ENCODE data around the gene PKIB. TPM values are rescaled to one million over a fixed set of nuclear protein-coding genes. Genes with fewer than 3 reads are reported as not detected.
"Not testable (repeated sequence)": the region's sequence is repeated elsewhere in the genome, so short reads cannot be mapped to it uniquely, and the experiment has no call there.

Gene PKIB
- total RNA-seq, 2 experiments from 2014 or later = 0.69 to 0.90 TPM

DNA sequence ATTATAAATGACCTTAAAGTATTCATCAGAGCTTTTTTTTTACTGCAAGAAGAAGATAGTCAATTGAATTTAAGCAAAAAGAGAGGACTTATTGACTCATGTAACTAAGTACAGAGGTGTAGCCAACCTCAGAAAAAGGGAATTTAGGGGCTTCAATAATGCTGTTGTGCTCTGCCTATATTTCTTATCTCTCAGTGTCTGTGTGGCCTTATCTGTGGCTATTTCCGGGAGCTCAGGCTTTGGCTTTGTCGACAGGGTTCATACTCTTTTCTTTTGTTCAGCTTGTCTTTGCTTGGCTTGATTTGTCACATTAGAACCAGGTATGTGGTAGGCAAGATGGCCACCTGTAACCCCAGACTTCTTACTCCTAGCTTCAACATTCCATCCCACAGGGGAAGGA is 130.7 kb downstream of the PKIB start:
- Mint-ChIP-seq H3K9me3 (no peaks in the 10 kb centered on the region), H3K36me3 (ENCODE audit: low read depth) (no peaks in the 10 kb centered on the region), H3K4me3 (no peak overlapping the region), H3K27me3 (peaks cover 3% of the 10 kb centered on the region), H3K4me1 (ENCODE audit: low read depth) (no peaks in the 10 kb centered on the region), H3K27ac (no peak overlapping the region)
- intact Hi-C loops (cut with micrococcal nuclease) = no loop called here
- no peak for DNase-seq
- ChIA-PET CTCF (interaction anchor here (0.6 to 1.4 kb wide), 4 partner anchors 11 to 99 kb away, joined by 3 to 8 read pairs (median 6); no protein-coding TSS in a partner anchor), POLR2A (no interaction called here)
- TF ChIP-seq, protein P1, sequence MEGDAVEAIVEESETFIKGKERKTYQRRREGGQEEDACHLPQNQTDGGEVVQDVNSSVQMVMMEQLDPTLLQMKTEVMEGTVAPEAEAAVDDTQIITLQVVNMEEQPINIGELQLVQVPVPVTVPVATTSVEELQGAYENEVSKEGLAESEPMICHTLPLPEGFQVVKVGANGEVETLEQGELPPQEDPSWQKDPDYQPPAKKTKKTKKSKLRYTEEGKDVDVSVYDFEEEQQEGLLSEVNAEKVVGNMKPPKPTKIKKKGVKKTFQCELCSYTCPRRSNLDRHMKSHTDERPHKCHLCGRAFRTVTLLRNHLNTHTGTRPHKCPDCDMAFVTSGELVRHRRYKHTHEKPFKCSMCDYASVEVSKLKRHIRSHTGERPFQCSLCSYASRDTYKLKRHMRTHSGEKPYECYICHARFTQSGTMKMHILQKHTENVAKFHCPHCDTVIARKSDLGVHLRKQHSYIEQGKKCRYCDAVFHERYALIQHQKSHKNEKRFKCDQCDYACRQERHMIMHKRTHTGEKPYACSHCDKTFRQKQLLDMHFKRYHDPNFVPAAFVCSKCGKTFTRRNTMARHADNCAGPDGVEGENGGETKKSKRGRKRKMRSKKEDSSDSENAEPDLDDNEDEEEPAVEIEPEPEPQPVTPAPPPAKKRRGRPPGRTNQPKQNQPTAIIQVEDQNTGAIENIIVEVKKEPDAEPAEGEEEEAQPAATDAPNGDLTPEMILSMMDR (IDR thresholded peaks at IDR 0.05) = no peak
- ATAC-seq = no peak

DNA sequence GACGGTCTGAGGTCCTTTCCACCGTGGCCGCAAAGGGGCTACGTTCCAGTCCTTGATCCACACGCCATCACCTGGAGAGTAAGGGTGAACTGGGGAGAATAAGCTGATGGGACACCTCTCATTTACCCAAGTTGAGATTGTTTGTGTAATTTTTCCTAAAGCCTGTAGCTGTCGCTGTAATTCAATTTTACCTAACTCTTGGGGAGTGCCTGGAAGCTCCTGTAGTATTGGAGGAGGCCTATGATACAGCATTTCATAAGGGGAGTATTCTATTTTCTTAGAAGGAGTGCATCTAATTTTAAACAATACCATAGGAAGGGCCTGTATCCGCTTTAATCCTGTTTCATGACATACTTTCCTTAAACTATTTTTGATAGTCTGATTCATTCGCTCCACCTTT is 134.0 kb downstream of the PKIB start:
- TF ChIP-seq, protein P1 (IDR thresholded peaks at IDR 0.05) = peak; percentile 24
- H3K9me3 Mint-ChIP-seq; H3K4me3 Mint-ChIP-seq; H3K36me3 Mint-ChIP-seq (ENCODE audit: low read depth); H3K27me3 Mint-ChIP-seq; POLR2A ChIA-PET; ATAC-seq; H3K4me1 Mint-ChIP-seq (ENCODE audit: low read depth); H3K27ac Mint-ChIP-seq; DNase-seq; intact Hi-C loops (cut with micrococcal nuclease): not testable (repeated sequence)
- CTCF ChIA-PET = interaction anchor here (0.7 to 2.9 kb wide), 2 partner anchors 68 to 95 kb away, joined by 3 to 19 read pairs; no protein-coding TSS in a partner anchor

DNA sequence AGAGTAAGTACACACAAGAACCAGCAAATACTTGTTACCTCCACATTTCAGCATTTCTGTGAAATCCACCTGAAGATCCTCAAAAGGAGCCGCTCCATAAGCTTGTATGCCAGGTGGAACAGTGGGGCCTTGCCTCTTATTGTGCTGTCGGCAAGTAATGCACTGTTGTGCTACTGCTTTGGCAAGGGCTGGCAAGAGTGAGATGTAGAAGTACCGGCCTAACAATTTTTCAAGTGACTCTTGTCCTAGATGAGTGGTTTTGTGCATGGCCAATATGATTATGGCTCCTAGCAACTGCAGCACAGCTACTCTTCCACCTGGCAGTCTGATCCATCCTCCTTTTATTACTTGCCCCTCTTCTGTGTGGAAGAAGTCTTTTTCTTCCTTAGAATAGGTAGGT is 134.7 kb downstream of the PKIB start:
- CTCF ChIA-PET = interaction anchor here (1.2 to 2.9 kb wide), 2 partner anchors 90 to 94 kb away, joined by 3 to 19 read pairs; no protein-coding TSS in a partner anchor
- not testable (repeated sequence) for H3K4me1 Mint-ChIP-seq (ENCODE audit: low read depth)

DNA sequence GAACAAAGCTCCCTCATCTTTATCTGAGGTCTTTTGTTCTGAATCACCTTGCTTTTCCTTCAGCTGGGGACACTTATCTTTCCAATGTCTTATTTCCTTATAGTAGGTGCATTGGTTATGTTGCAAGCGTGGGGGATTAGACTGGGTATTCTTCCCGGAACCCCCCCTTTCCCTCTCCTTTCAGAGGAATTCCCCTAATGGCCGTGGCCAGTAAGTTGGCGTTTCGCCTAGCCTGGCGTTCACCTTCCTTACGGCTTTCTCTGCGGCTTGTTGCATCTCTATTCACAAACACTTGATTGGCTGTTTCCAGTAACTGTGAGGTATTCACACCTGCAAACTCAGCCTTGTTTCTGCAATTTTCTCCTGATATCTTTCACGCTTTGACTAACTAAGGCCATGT is 136.5 kb downstream of the PKIB start:
- ChIA-PET CTCF (interaction anchor here (2.9 kb wide), 1 partner anchor 92 kb away, joined by 19 read pairs; no protein-coding TSS in a partner anchor), POLR2A (no interaction called here)

More for the DNA sequence above, 134.7 kb downstream of the PKIB start:
- H3K27me3 Mint-ChIP-seq; H3K27ac Mint-ChIP-seq; H3K36me3 Mint-ChIP-seq (ENCODE audit: low read depth); H3K4me3 Mint-ChIP-seq; intact Hi-C loops (cut with micrococcal nuclease); H3K9me3 Mint-ChIP-seq; ATAC-seq; DNase-seq; POLR2A ChIA-PET: not testable (repeated sequence)

DNA sequence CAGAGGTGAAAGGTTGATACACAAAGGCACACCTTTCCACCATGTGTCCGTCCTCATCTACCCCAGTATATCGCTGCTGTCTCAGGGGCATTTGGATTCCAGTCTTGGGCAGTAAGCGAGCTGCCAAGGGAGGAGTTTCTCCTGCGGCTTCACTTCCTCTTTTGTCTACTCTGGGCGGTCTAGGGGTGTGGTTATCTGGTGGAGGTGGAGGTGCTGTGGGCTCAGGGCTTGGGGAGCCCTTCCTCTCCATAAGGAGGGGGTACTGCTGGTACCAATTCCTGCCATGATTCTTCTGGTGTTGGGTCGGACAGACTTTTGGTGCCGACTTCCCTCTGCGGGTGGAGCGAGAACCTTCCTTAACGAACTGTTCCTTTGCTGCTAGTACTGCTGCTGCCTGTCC is 137.4 kb downstream of the PKIB start:
- intact Hi-C loops (cut with micrococcal nuclease) = no loop called here
- TF ChIP-seq, protein P1 (IDR thresholded peaks at IDR 0.05) = no peak
- H3K4me1 Mint-ChIP-seq (ENCODE audit: low read depth) = peaks cover 24% of the 10 kb centered on the region
- DNase-seq = no peak
- ChIA-PET POLR2A (no interaction called here), CTCF (interaction anchor here (1.0 kb wide), 1 partner anchor 91 kb away, joined by 3 read pairs; no protein-coding TSS in a partner anchor)
- H3K4me3 Mint-ChIP-seq = no peak overlapping the region
- H3K36me3 Mint-ChIP-seq (ENCODE audit: low read depth) = no peaks in the 10 kb centered on the region
- no peak overlapping the region for H3K27ac Mint-ChIP-seq
- peaks cover 1% of the 10 kb centered on the region for H3K9me3 Mint-ChIP-seq
- peaks cover 3% of the 10 kb centered on the region for H3K27me3 Mint-ChIP-seq
- ATAC-seq = no peak

More for the DNA sequence above, 136.5 kb downstream of the PKIB start:
- Mint-ChIP-seq H3K4me3 (no peak overlapping the region), H3K36me3 (ENCODE audit: low read depth) (no peaks in the 10 kb centered on the region), H3K9me3 (peaks cover 1% of the 10 kb centered on the region), H3K4me1 (ENCODE audit: low read depth) (peaks cover 17% of the 10 kb centered on the region), H3K27ac (no peak overlapping the region), H3K27me3 (peaks cover 3% of the 10 kb centered on the region)
- TF ChIP-seq, protein P1 (IDR thresholded peaks at IDR 0.05) = no peak
- DNase-seq = no peak
- no peak for ATAC-seq
- intact Hi-C loops (cut with micrococcal nuclease) = no loop called here

DNA sequence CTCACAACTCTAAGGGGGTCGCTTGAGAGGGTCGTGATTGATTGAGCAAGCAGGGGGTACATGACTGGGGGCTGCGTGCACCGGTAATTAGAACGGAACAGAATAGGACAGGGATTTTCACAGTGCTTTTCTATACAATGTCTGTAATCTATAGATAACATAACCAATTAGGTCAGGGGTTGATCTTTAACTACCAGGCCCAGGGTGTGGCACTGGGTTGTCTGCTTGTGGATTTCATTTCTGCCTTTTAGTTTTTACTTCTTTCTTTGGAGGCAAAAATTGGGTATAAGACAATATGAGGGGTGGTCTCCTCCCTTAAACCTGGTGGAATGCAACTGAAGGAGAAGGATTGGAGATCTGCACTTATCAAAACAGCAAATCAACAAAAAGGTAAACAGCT is 138.7 kb downstream of the PKIB start:
- H3K4me3 Mint-ChIP-seq; H3K27ac Mint-ChIP-seq; POLR2A ChIA-PET; intact Hi-C loops (cut with micrococcal nuclease); ATAC-seq; H3K36me3 Mint-ChIP-seq (ENCODE audit: low read depth); H3K9me3 Mint-ChIP-seq; DNase-seq; H3K27me3 Mint-ChIP-seq: not testable (repeated sequence)
- peaks cover 32% of the 10 kb centered on the region for H3K4me1 Mint-ChIP-seq (ENCODE audit: low read depth)
- CTCF ChIA-PET = interaction anchor here (1.9 kb wide), 1 partner anchor 91 kb away, joined by 6 read pairs; no protein-coding TSS in a partner anchor

All from activated CD8-positive, alpha-beta T cell treated with anti-CD3 and anti-CD28 coated beads for 36 hours (primary cell).